OCI-LY3 (cell line): Measurements from ENCODE around the gene SSTR5.

Experiments
- H2AFZ ChIP-seq: fragments of 200-600, 300-600 bp; shearing (Covaris generic); 2 replicates; pipeline ENCODE4 v1.6.0; 2014; ENCODE audit warnings: antibody characterized with exemption, low read depth, low read length
- H3K27ac ChIP-seq: fragments of 200-600, 300-600 bp; sonication (generic); 2 replicates; pipeline ENCODE4 v1.5.1; 2014; ENCODE audit warnings: mild to moderate bottlenecking, low read length, moderate library complexity, mixed read lengths
- H3K27me3 ChIP-seq: fragments of 200-600, 300-600 bp; sonication (generic); 2 replicates; pipeline ENCODE4 v1.6.1; 2014; ENCODE audit warnings: low read depth, low read length, mixed read lengths
- H3K36me3 ChIP-seq: fragments of 200-600, 300-600 bp; sonication (generic); replicated peaks from 2 replicates; pipeline ENCODE3; 2014; ENCODE audit warnings: low read depth, low read length, mixed read lengths
- H3K4me1 ChIP-seq: fragments of 300-600, 200-600 bp; sonication (generic); 2 replicates; pipeline ENCODE4 v1.6.1; 2014; ENCODE audit warnings: low read length, mixed read lengths
- H3K4me2 ChIP-seq: fragments of 200-600, 300-600 bp; sonication (generic); 2 replicates; pipeline ENCODE4 v1.6.1; 2014; ENCODE audit warnings: low read length, mixed read lengths
- H3K4me3 ChIP-seq: fragments of 300-600, 200-600 bp; sonication (generic); 2 replicates; pipeline ENCODE4 v1.5.1; 2014; ENCODE audit warnings: antibody characterized with exemption, mild to moderate bottlenecking, low read length, moderate library complexity
- H3K79me2 ChIP-seq: fragments of 300-600, 200-600 bp; shearing (Covaris generic); 2 replicates; pipeline ENCODE4 v1.6.1; 2014; ENCODE audit warnings: mild to moderate bottlenecking, low read length, mixed read lengths
- H3K9ac ChIP-seq: fragments of 300-600, 200-600 bp; shearing (Covaris generic); 2 replicates; pipeline ENCODE4 v1.6.0; 2014; ENCODE audit warnings: mild to moderate bottlenecking, low read length, moderate library complexity
- H3K9me3 ChIP-seq: fragments of 200-600, 300-600 bp; shearing (Covaris generic); 2 replicates; pipeline ENCODE4 v1.6.1; 2014; ENCODE audit warnings: low read length, mixed read lengths; ENCODE audit not compliant: insufficient read depth
- H4K20me1 ChIP-seq: fragments of 200-600, 300-600 bp; sonication (generic); 2 replicates; pipeline ENCODE4 v1.6.1; 2016; ENCODE audit warnings: low read length, mixed read lengths; ENCODE audit not compliant: insufficient read depth
- CTCF ChIP-seq: fragments of 200-600, 300-600 bp; sonication (generic); IDR thresholded peaks from 2 replicates; pipeline ENCODE4 v1.5.1; 2014; ENCODE audit warnings: antibody characterized with exemption, low read length, low read depth
- EZH2phosphoT487 ChIP-seq: fragments of 200-600 bp; shearing (Covaris generic); IDR thresholded peaks from 2 replicates; pipeline ENCODE4 v1.6.1; 2018; ENCODE audit warnings: antibody characterized with exemption, mixed run types, low read depth

SSTR5 gene

GRCh38 chr16:1059310-1059709 is 13.2 kb upstream of the SSTR5 start:
- TF ChIP-seq EZH2phosphoT487 (no peak), CTCF (no peak)
- no peak overlapping the region for H3K9ac ChIP-seq
- no peaks in the 10 kb centered on the region for H3K4me1 ChIP-seq
- H2AFZ ChIP-seq = no peak overlapping the region
- no peaks in the 10 kb centered on the region for H3K36me3 ChIP-seq
- no peaks in the 10 kb centered on the region for H3K79me2 ChIP-seq
- H3K4me3 ChIP-seq = no peak overlapping the region
- H3K4me2 ChIP-seq = no peak overlapping the region
- H4K20me1 ChIP-seq = no peaks in the 10 kb centered on the region
- H3K27me3 ChIP-seq = no peaks in the 10 kb centered on the region
- H3K9me3 ChIP-seq = no peaks in the 10 kb centered on the region
- no peak overlapping the region for H3K27ac ChIP-seq

- H3K27me3 ChIP-seq = no peaks in the 10 kb centered on the region
- H2AFZ ChIP-seq = no peak overlapping the region
- no peak for TF ChIP-seq EZH2phosphoT487
- TF ChIP-seq CTCF = no peak
Measured at GRCh38 chr16:1060416-1061340, 11.9 kb upstream of the SSTR5 start.

GRCh38 chr16:1061769-1062505 is 10.6 kb upstream of the SSTR5 start:
- no peaks in the 10 kb centered on the region for H3K4me1 ChIP-seq
- no peaks in the 10 kb centered on the region for H4K20me1 ChIP-seq
- H2AFZ ChIP-seq = no peak overlapping the region
- no peaks in the 10 kb centered on the region for H3K36me3 ChIP-seq
- no peaks in the 10 kb centered on the region for H3K27me3 ChIP-seq
- no peaks in the 10 kb centered on the region for H3K9me3 ChIP-seq
- no peak overlapping the region for H3K4me3 ChIP-seq
- no peak for TF ChIP-seq EZH2phosphoT487
- TF ChIP-seq CTCF = no peak
- no peak overlapping the region for H3K9ac ChIP-seq
- no peaks in the 10 kb centered on the region for H3K79me2 ChIP-seq
- no peak overlapping the region for H3K27ac ChIP-seq
- H3K4me2 ChIP-seq = no peak overlapping the region

More at GRCh38 chr16:1060416-1061340, 11.9 kb upstream of the SSTR5 start:
- no peaks in the 10 kb centered on the region for H3K4me1 ChIP-seq
- H3K4me3 ChIP-seq = no peak overlapping the region
- no peaks in the 10 kb centered on the region for H3K9me3 ChIP-seq
- H3K36me3 ChIP-seq = no peaks in the 10 kb centered on the region
- H3K9ac ChIP-seq = no peak overlapping the region
- no peaks in the 10 kb centered on the region for H3K79me2 ChIP-seq
- no peak overlapping the region for H3K27ac ChIP-seq
- H4K20me1 ChIP-seq = no peaks in the 10 kb centered on the region
- H3K4me2 ChIP-seq = no peak overlapping the region

GRCh38 chr16:1062895-1063294 is 9.7 kb upstream of the SSTR5 start:
- Histone ChIP-seq H3K27ac (no peak overlapping the region), H3K4me1 (no peaks in the 10 kb centered on the region), H3K9me3 (no peaks in the 10 kb centered on the region), H3K36me3 (no peaks in the 10 kb centered on the region), H3K4me3 (no peak overlapping the region), H3K79me2 (no peaks in the 10 kb centered on the region), H3K4me2 (no peak overlapping the region), H4K20me1 (no peaks in the 10 kb centered on the region), H2AFZ (no peak overlapping the region), H3K27me3 (no peaks in the 10 kb centered on the region), H3K9ac (no peak overlapping the region)
- no peak for TF ChIP-seq CTCF
- no peak for TF ChIP-seq EZH2phosphoT487
